ENCODE results near the gene LAIR2.

The LAIR2 gene

DNA sequence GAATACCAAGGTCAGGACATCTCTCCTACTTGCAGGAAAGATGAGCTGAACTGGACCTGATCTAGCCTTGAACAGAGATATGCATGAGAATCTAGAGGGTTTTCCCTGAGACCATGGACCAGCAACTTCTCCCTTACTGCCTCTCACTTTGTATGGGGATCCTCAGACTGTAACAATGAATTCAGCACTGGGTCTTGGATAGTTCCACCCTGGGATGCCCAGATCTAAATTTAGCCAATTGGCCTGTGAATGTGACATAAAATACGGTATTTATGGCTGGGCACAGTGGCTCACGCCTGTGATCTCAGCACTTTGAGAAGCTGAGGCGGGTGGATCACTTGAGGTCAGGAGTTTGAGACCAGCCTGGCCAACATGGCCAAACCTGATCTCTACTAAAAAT is 55.7 kb downstream of the LAIR2 start:
- no peak overlapping the region for H3K4me3 ChIP-seq (ENCODE audit: low read depth, low read length)
- no peak for DNase-seq (ENCODE audit: low read depth)
- TF ChIP-seq, protein P1, sequence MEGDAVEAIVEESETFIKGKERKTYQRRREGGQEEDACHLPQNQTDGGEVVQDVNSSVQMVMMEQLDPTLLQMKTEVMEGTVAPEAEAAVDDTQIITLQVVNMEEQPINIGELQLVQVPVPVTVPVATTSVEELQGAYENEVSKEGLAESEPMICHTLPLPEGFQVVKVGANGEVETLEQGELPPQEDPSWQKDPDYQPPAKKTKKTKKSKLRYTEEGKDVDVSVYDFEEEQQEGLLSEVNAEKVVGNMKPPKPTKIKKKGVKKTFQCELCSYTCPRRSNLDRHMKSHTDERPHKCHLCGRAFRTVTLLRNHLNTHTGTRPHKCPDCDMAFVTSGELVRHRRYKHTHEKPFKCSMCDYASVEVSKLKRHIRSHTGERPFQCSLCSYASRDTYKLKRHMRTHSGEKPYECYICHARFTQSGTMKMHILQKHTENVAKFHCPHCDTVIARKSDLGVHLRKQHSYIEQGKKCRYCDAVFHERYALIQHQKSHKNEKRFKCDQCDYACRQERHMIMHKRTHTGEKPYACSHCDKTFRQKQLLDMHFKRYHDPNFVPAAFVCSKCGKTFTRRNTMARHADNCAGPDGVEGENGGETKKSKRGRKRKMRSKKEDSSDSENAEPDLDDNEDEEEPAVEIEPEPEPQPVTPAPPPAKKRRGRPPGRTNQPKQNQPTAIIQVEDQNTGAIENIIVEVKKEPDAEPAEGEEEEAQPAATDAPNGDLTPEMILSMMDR (IDR thresholded peaks at IDR 0.05; ENCODE audit: low read depth, low read length, missing control alignments): no peak
- in situ Hi-C loops (cut with HindIII; ENCODE audit: low sequenced_read_pairs): no loop called here
